A673 (cell line): ENCODE results near the gene BDNF. TPM values are rescaled to one million over a fixed set of nuclear protein-coding genes. Genes with fewer than 3 reads are reported as not detected.

ENCODE experiments used
- BruUV-seq: library from RNA; stranded (reverse); fragments of 400-500 nt; replicated peaks from 2 replicates; lab custom pipeline; 2021; lab: Mats Ljungman, UMichigan
- CTCF ChIA-PET: fragments of 300-600 bp; sonication (Branson Sonifier 250); formaldehyde crosslinking; loops from one replicate; lab custom pipeline; 2022; ENCODE audit warnings: antibody characterized with exemption; lab: Charles Lee
- POLR2A ChIA-PET: fragments of 300-600 bp; sonication (Branson Sonifier 250); formaldehyde crosslinking; loops from one replicate; lab custom pipeline; 2022; ENCODE audit warnings: antibody characterized with exemption; ENCODE audit not compliant: low non-redundant PET; lab: Charles Lee
- DNase-seq: peaks from one replicate; pipeline ENCODE4 v3.0.0-alpha.2; 2015; ENCODE audit warnings: low spot score
- H3K27ac ChIP-seq: fragments of 200-600 bp; sonication (generic); 2 replicates; pipeline ENCODE4 v1.5.1; 2016; ENCODE audit warnings: mixed run types, low read depth, mild to moderate bottlenecking, mixed read lengths, antibody characterized with exemption, low read length; ENCODE audit not compliant: poor library complexity, severe bottlenecking
- H3K27me3 ChIP-seq: fragments of 200-600 bp; sonication (generic); replicated peaks from 2 replicates; pipeline ENCODE4 v1.6.1; 2017; ENCODE audit warnings: mixed run types, low read depth, mild to moderate bottlenecking, mixed read lengths, antibody characterized with exemption, low read length; ENCODE audit not compliant: insufficient read depth, poor library complexity
- H3K36me3 ChIP-seq: fragments of 200-600 bp; sonication (generic); 2 replicates; pipeline ENCODE4 v1.6.1; 2016; ENCODE audit warnings: mixed run types, mild to moderate bottlenecking, mixed read lengths, antibody characterized with exemption, low read length; ENCODE audit not compliant: insufficient read depth, poor library complexity, severe bottlenecking
- H3K4me1 ChIP-seq: fragments of 200-600 bp; sonication (generic); 2 replicates; pipeline ENCODE4 v1.6.1; 2017; ENCODE audit warnings: mixed run types, mild to moderate bottlenecking, mixed read lengths, antibody characterized with exemption, low read length; ENCODE audit not compliant: insufficient read depth, poor library complexity, severe bottlenecking
- H3K4me3 ChIP-seq: fragments of 200-600 bp; sonication (generic); 2 replicates; pipeline ENCODE4 v1.5.1; 2016; ENCODE audit warnings: low read depth, mixed run types, mild to moderate bottlenecking, mixed read lengths, low read length; ENCODE audit not compliant: poor library complexity, severe bottlenecking
- H3K9me3 ChIP-seq: fragments of 200-600 bp; sonication (generic); 2 replicates; pipeline ENCODE4 v1.6.1; 2016; ENCODE audit warnings: mixed run types, low read depth, mild to moderate bottlenecking, mixed read lengths, antibody characterized with exemption, low read length; ENCODE audit not compliant: poor library complexity, severe bottlenecking
- EZH2 ChIP-seq: fragments of 200-600 bp; sonication (generic); IDR thresholded peaks from 2 replicates; pipeline ENCODE4 v1.6.1; 2017; ENCODE audit warnings: borderline replicate concordance, low read depth, mild to moderate bottlenecking, mixed read lengths, antibody characterized with exemption, low read length; ENCODE audit not compliant: poor library complexity, severe bottlenecking
- intact Hi-C: fragments of 100-400 bp; cut with micrococcal nuclease; formaldehyde crosslinking; loops from one replicate; pipeline ENCODE4 v1.10.0; 2022; ENCODE audit not compliant: unreplicated experiment
- total RNA-seq: library from RNA; stranded (reverse); gene quantifications from 2 replicates; pipeline ENCODE4 v1.2.3, GENCODE V29; 2021
- TF ChIP-seq, protein P1 (sequence below): fragments of 300-800, 200-600 bp; sonication (generic); conservative IDR thresholded peaks from 2 replicates; pipeline ENCODE4 v1.5.1; 2017; ENCODE audit warnings: low read depth, mild to moderate bottlenecking, antibody characterized with exemption, low read length, moderate library complexity, mixed read lengths

The BDNF gene
- total RNA-seq, 1 experiment from 2014 or later = 0.09 TPM

DNA sequence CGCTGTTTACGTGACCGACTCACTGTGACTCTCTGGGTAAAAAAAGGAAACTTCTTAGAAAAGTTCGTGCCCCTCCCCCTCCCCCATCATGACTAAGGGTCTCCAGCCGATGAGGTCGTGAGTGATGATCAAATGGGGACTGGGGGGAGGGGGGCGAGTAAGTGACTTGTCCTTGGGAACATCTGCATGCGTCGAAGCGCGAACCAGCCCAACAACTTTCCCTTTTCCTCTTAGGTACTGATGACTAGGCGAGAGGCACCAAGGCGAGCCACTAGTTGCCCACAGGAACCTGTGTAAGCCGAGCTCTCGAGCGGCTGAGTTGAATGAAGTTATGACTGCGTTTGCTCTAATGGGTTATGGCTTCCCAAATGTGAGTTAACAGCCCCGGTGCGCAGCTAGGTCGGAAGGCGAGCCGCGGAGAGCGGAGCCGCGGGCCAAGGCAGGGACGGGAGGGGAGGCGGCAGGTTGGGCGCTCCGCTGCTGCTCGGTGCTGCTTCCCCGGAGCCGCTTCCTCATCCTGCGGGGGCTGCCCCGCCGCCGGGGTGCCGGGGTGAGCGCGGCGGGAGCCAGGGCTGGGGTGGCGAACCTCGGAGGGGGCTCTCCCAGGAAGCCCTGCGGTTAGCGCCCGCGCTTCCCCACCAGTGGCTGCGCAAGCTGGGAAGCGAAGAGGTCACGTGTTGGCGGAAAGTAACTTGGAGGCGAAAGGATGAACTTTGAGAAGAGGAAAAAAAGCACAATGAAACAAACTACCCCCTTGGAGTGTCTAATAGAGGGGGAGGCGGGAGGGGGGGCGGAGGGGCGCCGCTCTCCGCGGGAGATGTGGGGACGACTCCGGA lies 22.1 kb upstream of the BDNF start:
- ChIA-PET CTCF (interaction anchor here (1.0 kb wide), 1 partner anchor 24 kb away, joined by 4 read pairs; no protein-coding TSS in a partner anchor), POLR2A (no interaction called here)
- DNase-seq = peak; percentile 52

DNA sequence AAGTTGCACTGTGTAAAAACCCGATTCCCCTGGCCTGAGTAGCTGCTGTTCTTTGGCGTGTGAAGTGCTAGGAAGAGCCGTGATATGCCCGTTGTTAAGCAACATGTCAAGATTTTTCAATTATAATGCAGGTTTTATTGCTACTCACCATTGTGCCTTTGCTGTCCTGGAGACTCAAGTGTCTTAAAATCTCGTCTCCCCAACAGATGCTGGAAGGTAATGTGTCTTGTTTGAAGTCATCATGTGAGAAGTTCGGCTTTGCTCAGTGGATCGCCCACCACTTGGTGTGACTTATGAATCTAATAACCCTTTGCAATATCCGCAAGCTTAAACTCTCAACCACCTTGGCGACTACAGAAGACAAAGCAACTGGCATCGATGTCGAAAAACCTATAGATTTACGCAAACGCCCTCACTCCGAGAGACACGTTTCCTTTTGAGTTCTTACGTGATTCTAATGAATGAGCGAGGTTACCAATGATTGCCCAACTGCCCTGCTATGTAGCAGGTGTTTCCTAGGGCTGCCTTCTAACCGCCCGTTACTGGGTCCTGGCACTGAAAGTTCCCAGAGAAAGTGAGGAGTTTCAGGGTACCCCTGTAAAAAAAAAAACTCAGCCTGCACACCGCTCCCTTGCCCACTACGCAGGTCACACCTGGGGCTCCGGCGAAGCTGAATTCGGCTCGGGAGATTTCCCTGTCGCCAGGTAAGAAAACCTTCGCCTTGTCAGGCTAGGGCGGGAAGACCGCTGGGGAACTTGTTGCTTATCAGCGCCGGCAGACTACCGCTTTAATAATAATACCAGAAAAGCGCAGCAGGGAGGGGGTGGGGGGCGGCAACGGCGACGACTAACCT lies 21.2 kb upstream of the BDNF start:
- DNase-seq = no peak
- CTCF ChIA-PET = no interaction called here
- POLR2A ChIA-PET = no interaction called here
- no peaks in the 10 kb centered on the region for H3K36me3 ChIP-seq
- BruUV-seq = no TSS peak
- H3K27ac ChIP-seq = no peak overlapping the region
- peak; percentile 80 for TF ChIP-seq EZH2
- TF ChIP-seq, protein P1, sequence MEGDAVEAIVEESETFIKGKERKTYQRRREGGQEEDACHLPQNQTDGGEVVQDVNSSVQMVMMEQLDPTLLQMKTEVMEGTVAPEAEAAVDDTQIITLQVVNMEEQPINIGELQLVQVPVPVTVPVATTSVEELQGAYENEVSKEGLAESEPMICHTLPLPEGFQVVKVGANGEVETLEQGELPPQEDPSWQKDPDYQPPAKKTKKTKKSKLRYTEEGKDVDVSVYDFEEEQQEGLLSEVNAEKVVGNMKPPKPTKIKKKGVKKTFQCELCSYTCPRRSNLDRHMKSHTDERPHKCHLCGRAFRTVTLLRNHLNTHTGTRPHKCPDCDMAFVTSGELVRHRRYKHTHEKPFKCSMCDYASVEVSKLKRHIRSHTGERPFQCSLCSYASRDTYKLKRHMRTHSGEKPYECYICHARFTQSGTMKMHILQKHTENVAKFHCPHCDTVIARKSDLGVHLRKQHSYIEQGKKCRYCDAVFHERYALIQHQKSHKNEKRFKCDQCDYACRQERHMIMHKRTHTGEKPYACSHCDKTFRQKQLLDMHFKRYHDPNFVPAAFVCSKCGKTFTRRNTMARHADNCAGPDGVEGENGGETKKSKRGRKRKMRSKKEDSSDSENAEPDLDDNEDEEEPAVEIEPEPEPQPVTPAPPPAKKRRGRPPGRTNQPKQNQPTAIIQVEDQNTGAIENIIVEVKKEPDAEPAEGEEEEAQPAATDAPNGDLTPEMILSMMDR = no peak
- no peaks in the 10 kb centered on the region for H3K9me3 ChIP-seq
- peaks cover 14% of the 10 kb centered on the region for H3K4me1 ChIP-seq
- H3K27me3 ChIP-seq = peaks cover 100% of the 10 kb centered on the region
- peak overlapping the region; percentile 30 for H3K4me3 ChIP-seq
- intact Hi-C loops = no loop called here

More for the DNA sequence above, 22.1 kb upstream of the BDNF start:
- Histone ChIP-seq H3K4me1 (peaks cover 14% of the 10 kb centered on the region), H3K4me3 (peak overlapping the region; percentile 30), H3K27me3 (peaks cover 100% of the 10 kb centered on the region), H3K36me3 (no peaks in the 10 kb centered on the region), H3K9me3 (no peaks in the 10 kb centered on the region), H3K27ac (no peak overlapping the region)
- intact Hi-C loops = no loop called here
- BruUV-seq = no TSS peak
- TF ChIP-seq EZH2 = peak; percentile 93
- TF ChIP-seq, protein P1 = no peak

DNA sequence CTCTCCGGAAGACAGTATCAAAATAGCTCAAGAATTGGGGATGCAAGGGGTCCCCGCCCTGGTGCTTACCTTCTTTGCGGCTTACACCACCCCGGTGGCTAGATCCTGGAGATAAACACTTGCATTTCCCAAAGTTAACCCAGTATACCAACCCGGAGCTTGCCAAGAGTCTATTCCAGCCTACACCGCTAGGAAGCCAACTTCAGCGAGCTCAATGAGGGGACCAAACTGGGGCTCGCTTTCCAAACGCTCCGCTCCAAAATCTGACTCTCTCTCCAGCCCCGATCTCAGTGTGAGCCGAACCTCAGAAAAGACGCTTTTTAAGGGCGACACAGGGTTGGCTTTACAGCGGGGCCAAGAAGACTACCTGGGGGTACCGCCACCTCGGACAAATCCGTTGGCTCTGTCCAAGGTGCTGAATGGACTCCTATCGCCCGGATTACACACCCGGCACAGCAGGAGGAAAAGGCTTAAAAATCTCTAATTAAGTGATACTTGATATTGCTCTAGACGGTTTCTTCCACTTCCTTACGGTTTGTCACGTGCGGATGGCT lies 20.1 kb upstream of the BDNF start:
- no peaks in the 10 kb centered on the region for H3K36me3 ChIP-seq
- H3K4me3 ChIP-seq = no peak overlapping the region
- DNase-seq = peak; percentile 90
- TF ChIP-seq, protein P1 = no peak; the same call in 1 of the 2 replicates
- TF ChIP-seq EZH2 = peak; percentile 93
- H3K4me1 ChIP-seq = peaks cover 14% of the 10 kb centered on the region
- CTCF ChIA-PET = interaction anchor here (0.6 to 0.8 kb wide), 3 partner anchors 10 to 1596 kb away, joined by 3 read pairs; no protein-coding TSS in a partner anchor
- H3K9me3 ChIP-seq = no peaks in the 10 kb centered on the region
- intact Hi-C loops = no loop called here
- peaks cover 100% of the 10 kb centered on the region for H3K27me3 ChIP-seq
- H3K27ac ChIP-seq = no peak overlapping the region
- POLR2A ChIA-PET = interaction anchor here (0.5 kb wide), 1 partner anchor 773 kb away, joined by 3 read pairs; no protein-coding TSS in a partner anchor
- no TSS peak for BruUV-seq
